IMR-90 (cell line): Measurements from ENCODE around the gene KANK3. TPM values are rescaled to one million over a fixed set of nuclear protein-coding genes. Genes with fewer than 3 reads are reported as not detected.
"Not testable (repeated sequence)": the region's sequence is repeated elsewhere in the genome, so short reads cannot be mapped to it uniquely, and the experiment has no call there.

Experiments
- ATAC-seq: fragments of 200-7000 bp; cut with Tn5 transposase; 2 replicates; pipeline ENCODE4 v1.9.1; 2020; ENCODE audit warnings: low read depth, mild to moderate bottlenecking, moderate library complexity
- BruUV-seq: library from RNA; stranded (reverse); fragments of 400-500 nt; replicated peaks from 2 replicates; lab custom pipeline; 2021; lab: Mats Ljungman, UMichigan
- CTCF ChIA-PET: fragments of 300-600 bp; formaldehyde crosslinking; extraction: SDS; loops from one replicate; lab custom pipeline; 2021; ENCODE audit warnings: antibody characterized with exemption; lab: Yijun Ruan, JAX
- POLR2A ChIA-PET: fragments of 300-600 bp; sonication (Branson Sonifier 250); formaldehyde crosslinking; loops from one replicate; lab custom pipeline; 2022; ENCODE audit warnings: antibody characterized with exemption; ENCODE audit not compliant: unreplicated experiment; lab: Charles Lee
- DNase-seq: peaks from one replicate; pipeline ENCODE4 v3.0.0; 2013
- H2AFZ ChIP-seq: replicated peaks from 2 replicates; pipeline ENCODE3; 2013; ENCODE audit warnings: low read length, mild to moderate bottlenecking; ENCODE audit not compliant: poor library complexity
- H2AK5ac ChIP-seq: 2 replicates; pipeline ENCODE4 v1.6.1; 2013; ENCODE audit warnings: low read depth, low read length, inconsistent platforms
- H2AK9ac ChIP-seq: replicated peaks from 2 replicates; pipeline ENCODE3; 2013; ENCODE audit warnings: mild to moderate bottlenecking, low read depth, low read length, moderate library complexity; ENCODE audit not compliant: poor library complexity
- H2BK120ac ChIP-seq: 2 replicates; pipeline ENCODE4 v1.6.1; 2013; ENCODE audit warnings: low read depth, low read length, inconsistent platforms
- H2BK15ac ChIP-seq: 3 replicates; pipeline ENCODE4 v1.6.1; 2013; ENCODE audit warnings: low read depth, low read length, inconsistent platforms
- H2BK20ac ChIP-seq: 2 replicates; pipeline ENCODE4 v1.6.1; 2013; ENCODE audit warnings: low read depth, mild to moderate bottlenecking, inconsistent platforms, low read length, moderate library complexity
- H2BK5ac ChIP-seq: 2 replicates; pipeline ENCODE4 v1.6.1; 2013; ENCODE audit warnings: mild to moderate bottlenecking, low read depth, low read length, inconsistent platforms; ENCODE audit not compliant: poor library complexity, severe bottlenecking
- H3K14ac ChIP-seq: replicated peaks from 2 replicates; pipeline ENCODE4 v1.6.1; 2013; ENCODE audit warnings: low read depth, low read length, inconsistent platforms
- H3K18ac ChIP-seq: 2 replicates; pipeline ENCODE4 v1.6.1; 2013; ENCODE audit warnings: low read depth, low read length, control low read depth
- H3K23ac ChIP-seq: 2 replicates; pipeline ENCODE4 v1.6.1; 2013; ENCODE audit warnings: low read depth, low read length, inconsistent platforms
- H3K27ac ChIP-seq: 2 replicates; pipeline ENCODE4 v1.5.1; 2013; ENCODE audit warnings: mild to moderate bottlenecking, control low read depth, low read length; ENCODE audit not compliant: insufficient read depth
- H3K27me3 ChIP-seq: 2 replicates; pipeline ENCODE4 v1.6.1; 2013; ENCODE audit warnings: low read length; ENCODE audit not compliant: control insufficient read depth, insufficient read depth
- H3K36me3 ChIP-seq: 2 replicates; pipeline ENCODE4 v1.6.1; 2013; ENCODE audit warnings: low read length, mixed read lengths; ENCODE audit not compliant: control insufficient read depth, insufficient read depth
- H3K4ac ChIP-seq: 2 replicates; pipeline ENCODE4 v1.6.1; 2013; ENCODE audit warnings: low read depth, low read length, inconsistent platforms
- H3K4me1 ChIP-seq: 2 replicates; pipeline ENCODE4 v1.6.1; 2013; ENCODE audit warnings: low read length, mixed read lengths; ENCODE audit not compliant: control insufficient read depth, insufficient read depth
- H3K4me2 ChIP-seq: 2 replicates; pipeline ENCODE4 v1.6.1; 2013; ENCODE audit warnings: low read depth, mild to moderate bottlenecking, control low read depth, low read length, moderate library complexity
- H3K4me3 ChIP-seq: 2 replicates; pipeline ENCODE4 v1.5.1; 2013; ENCODE audit warnings: low read depth, mild to moderate bottlenecking, control low read depth, low read length, moderate library complexity; ENCODE audit not compliant: insufficient read depth
- H3K56ac ChIP-seq: 2 replicates; pipeline ENCODE4 v1.6.1; 2013; ENCODE audit warnings: low read length, inconsistent platforms; ENCODE audit not compliant: insufficient read depth; ENCODE audit errors: extremely low read depth
- H3K79me1 ChIP-seq, 2 experiments: 2 replicates each; pipeline ENCODE4 v1.6.1; 2013; ENCODE audit warnings: low read length in 2 of 2, inconsistent platforms in 1 of 2, low read depth in 1 of 2
- H3K9ac ChIP-seq: 2 replicates; pipeline ENCODE4 v1.6.1; 2013; ENCODE audit warnings: low read depth, low read length, control low read depth
- H3K9me1 ChIP-seq: 2 replicates; pipeline ENCODE4 v1.6.1; 2013; ENCODE audit warnings: low read length, inconsistent platforms; ENCODE audit not compliant: insufficient read depth
- H3K9me3 ChIP-seq: 2 replicates; pipeline ENCODE4 v1.6.1; 2013; ENCODE audit warnings: low read length; ENCODE audit not compliant: control insufficient read depth, insufficient read depth
- H4K20me1 ChIP-seq: 2 replicates; pipeline ENCODE4 v1.6.1; 2013; ENCODE audit warnings: low read length, inconsistent platforms; ENCODE audit not compliant: insufficient read depth
- H4K5ac ChIP-seq: 2 replicates; pipeline ENCODE4 v1.6.1; 2013; ENCODE audit warnings: mild to moderate bottlenecking, low read depth, low read length, control low read depth
- H4K8ac ChIP-seq, 2 experiments: 2 replicates each; pipeline ENCODE4 v1.6.1; 2013; ENCODE audit warnings: low read depth in 2 of 2, low read length in 2 of 2, control low read depth in 1 of 2, inconsistent platforms in 1 of 2
- H4K91ac ChIP-seq: 2 replicates; pipeline ENCODE4 v1.6.1; 2013; ENCODE audit warnings: low read depth, low read length, inconsistent platforms; ENCODE audit not compliant: insufficient read depth
- WGBS, 2 experiments: methylation state at CpG; one replicate each; pipeline versions ENCODE4 v1.1.5 to v1.1.7; 2013; ENCODE audit warnings: missing lambda C conversion rate in 2 of 2; ENCODE audit not compliant: insufficient read length in 1 of 2; ENCODE audit errors: extremely low coverage in 2 of 2; 5-methylcytosine and 5-hydroxymethylcytosine counted together
- dilution Hi-C: fragments of 300-500 bp; cut with HindIII; formaldehyde crosslinking; loops from one replicate; pipeline ENCODE4 v1.14.3; 2018; ENCODE audit warnings: low sequenced_read_pairs; ENCODE audit not compliant: unreplicated experiment
- in situ Hi-C: fragments of 300-500 bp; cut with MboI; formaldehyde crosslinking; loops from 3 replicates; pipeline ENCODE4 v1.14.3; 2019; ENCODE audit warnings: low sequenced_read_pairs, inconsistent platforms, mixed read lengths
- intact Hi-C: fragments of 100-400 bp; cut with micrococcal nuclease; formaldehyde crosslinking; loops from 2 replicates; pipeline ENCODE4 v1.10.0; 2022
- polyA plus RNA-seq, 3 experiments: library from polyadenylated mRNA; depleted of rRNA; stranded (reverse); fragments of >200 nt; gene quantifications; 2 replicates each; pipeline ENCODE4 v1.2.3, GENCODE V29; 2012; ENCODE audit warnings: low replicate concordance in 1 of 3
- total RNA-seq: library from RNA; depleted of rRNA; stranded (reverse); fragments of >200 nt; gene quantifications from 2 replicates; pipeline ENCODE4 v1.2.3, GENCODE V29; 2012
- TF ChIP-seq, protein P1 (sequence below): conservative IDR thresholded peaks from 2 replicates; pipeline ENCODE4 v1.5.1; 2012; ENCODE audit warnings: mild to moderate bottlenecking, low read depth, low read length, improper control_type of control experiment

The KANK3 gene
- total and polyA plus RNA-seq, 2 of the 4 experiments (the other 2 are of a cell fraction), result 0.07 TPM; not detected in 1

GRCh38 chr19:8318835-8319234, 24.2 kb downstream of the KANK3 start:
- Histone ChIP-seq H3K36me3 (peaks cover 26% of the 10 kb centered on the region), H3K79me1 (peaks cover 29 to 46% of the 10 kb centered on the region in 2 experiments), H4K20me1 (peaks cover 21% of the 10 kb centered on the region)
- DNase-seq, result peak; percentile 31
- H3K27me3 ChIP-seq, H3K9me3 ChIP-seq, H3K9me1 ChIP-seq, H4K8ac ChIP-seq, H2AK9ac ChIP-seq, dilution Hi-C loops, H3K4me2 ChIP-seq, H3K4me1 ChIP-seq, H2AFZ ChIP-seq, ATAC-seq, H2BK120ac ChIP-seq, H2AK5ac ChIP-seq, H4K91ac ChIP-seq, H3K14ac ChIP-seq, H3K4me3 ChIP-seq, H3K56ac ChIP-seq, H2BK15ac ChIP-seq, H2BK20ac ChIP-seq, H3K18ac ChIP-seq, H4K5ac ChIP-seq, intact Hi-C loops, H3K9ac ChIP-seq, H3K4ac ChIP-seq, in situ Hi-C loops, H3K27ac ChIP-seq, H3K23ac ChIP-seq, BruUV-seq, H2BK5ac ChIP-seq: not testable (repeated sequence)
- TF ChIP-seq, protein P1, sequence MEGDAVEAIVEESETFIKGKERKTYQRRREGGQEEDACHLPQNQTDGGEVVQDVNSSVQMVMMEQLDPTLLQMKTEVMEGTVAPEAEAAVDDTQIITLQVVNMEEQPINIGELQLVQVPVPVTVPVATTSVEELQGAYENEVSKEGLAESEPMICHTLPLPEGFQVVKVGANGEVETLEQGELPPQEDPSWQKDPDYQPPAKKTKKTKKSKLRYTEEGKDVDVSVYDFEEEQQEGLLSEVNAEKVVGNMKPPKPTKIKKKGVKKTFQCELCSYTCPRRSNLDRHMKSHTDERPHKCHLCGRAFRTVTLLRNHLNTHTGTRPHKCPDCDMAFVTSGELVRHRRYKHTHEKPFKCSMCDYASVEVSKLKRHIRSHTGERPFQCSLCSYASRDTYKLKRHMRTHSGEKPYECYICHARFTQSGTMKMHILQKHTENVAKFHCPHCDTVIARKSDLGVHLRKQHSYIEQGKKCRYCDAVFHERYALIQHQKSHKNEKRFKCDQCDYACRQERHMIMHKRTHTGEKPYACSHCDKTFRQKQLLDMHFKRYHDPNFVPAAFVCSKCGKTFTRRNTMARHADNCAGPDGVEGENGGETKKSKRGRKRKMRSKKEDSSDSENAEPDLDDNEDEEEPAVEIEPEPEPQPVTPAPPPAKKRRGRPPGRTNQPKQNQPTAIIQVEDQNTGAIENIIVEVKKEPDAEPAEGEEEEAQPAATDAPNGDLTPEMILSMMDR, result 0 out of 2 replicates have a peak, but pooled peaks have one; percentile 20
- ChIA-PET CTCF (interaction anchor here (0.7 kb wide), 1 partner anchor 8 kb away, joined by 5 read pairs; no protein-coding TSS in a partner anchor), POLR2A (interaction anchor here (0.6 to 0.7 kb wide), 3 partner anchors 45 to 194 kb away, joined by 3 to 12 read pairs (median 11); partner anchors contain the start of gene ANGPTL4)
- WGBS, 2 experiments, result 97% methylated on average over 4 of the region's 9 CpGs; no CpG with 5 or more reads in 1 of the 2 experiments
